ENCODE measurements around the gene PBXIP1. TPM values are rescaled to one million over a fixed set of nuclear protein-coding genes. Genes with fewer than 3 reads are reported as not detected.

Gene PBXIP1
- total and polyA plus RNA-seq, 4 donors = 3.8 to 42.8 (median 20.5) TPM

DNA sequence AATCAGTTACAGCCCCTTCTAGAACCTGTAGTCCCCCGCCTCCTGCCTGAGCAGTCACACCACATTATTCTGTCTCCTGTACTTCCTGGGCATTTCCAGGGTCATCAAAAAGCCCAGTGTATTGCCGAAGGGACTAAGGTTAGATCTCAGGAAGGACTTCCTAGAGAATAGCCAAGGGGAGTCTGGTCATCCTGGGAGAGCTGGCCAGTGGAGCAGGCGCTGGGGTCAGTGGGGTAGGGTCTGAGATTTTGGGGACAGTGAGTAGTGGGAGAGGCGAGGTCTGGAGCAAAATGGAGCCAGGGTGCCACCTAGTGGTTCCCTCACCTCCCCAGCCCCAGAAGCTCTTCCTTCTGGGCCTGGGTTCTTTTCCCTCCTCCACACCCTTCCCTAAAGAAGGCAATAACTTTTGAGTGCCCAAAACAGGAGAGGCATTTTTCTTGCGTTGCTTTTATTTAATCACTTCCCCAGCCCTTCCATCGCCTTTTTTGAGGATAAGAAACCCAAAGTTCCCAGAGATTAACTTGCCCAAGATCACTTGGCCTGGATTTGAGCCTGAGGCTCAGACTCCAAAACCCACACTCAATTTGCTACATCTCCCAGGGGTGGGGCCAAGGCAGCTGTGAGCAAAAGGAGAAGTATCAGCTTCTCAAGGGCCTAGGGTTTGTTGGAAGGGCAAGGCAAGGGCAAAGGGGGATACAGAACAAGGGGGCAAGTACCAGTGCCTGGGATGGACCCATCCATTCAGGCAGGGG, 12.1 kb downstream of the PBXIP1 start:
- no peaks in the 10 kb centered on the region for H3K9me3 ChIP-seq (ENCODE audit: control insufficient read depth in 4 of 4, low read length in 3 of 4)
- TF ChIP-seq GABPA (IDR thresholded peaks at IDR 0.05 in 1 of 2, conservative IDR thresholded peaks at IDR 0.05 in 1 of 2) = no peak
- TF ChIP-seq JUND (IDR thresholded peaks at IDR 0.05) = no peak
- TF ChIP-seq HNF4A (conservative IDR thresholded peaks at IDR 0.05) = no peak
- no peak for TF ChIP-seq FOXA1 (IDR thresholded peaks at IDR 0.05)
- no peak for TF ChIP-seq SP1 (IDR thresholded peaks at IDR 0.05)
- no peak for TF ChIP-seq NR2F2 (IDR thresholded peaks at IDR 0.05)
- peak; percentile 80 to 82 for TF ChIP-seq RAD21 (IDR thresholded peaks at IDR 0.05)
- TF ChIP-seq, protein P1, sequence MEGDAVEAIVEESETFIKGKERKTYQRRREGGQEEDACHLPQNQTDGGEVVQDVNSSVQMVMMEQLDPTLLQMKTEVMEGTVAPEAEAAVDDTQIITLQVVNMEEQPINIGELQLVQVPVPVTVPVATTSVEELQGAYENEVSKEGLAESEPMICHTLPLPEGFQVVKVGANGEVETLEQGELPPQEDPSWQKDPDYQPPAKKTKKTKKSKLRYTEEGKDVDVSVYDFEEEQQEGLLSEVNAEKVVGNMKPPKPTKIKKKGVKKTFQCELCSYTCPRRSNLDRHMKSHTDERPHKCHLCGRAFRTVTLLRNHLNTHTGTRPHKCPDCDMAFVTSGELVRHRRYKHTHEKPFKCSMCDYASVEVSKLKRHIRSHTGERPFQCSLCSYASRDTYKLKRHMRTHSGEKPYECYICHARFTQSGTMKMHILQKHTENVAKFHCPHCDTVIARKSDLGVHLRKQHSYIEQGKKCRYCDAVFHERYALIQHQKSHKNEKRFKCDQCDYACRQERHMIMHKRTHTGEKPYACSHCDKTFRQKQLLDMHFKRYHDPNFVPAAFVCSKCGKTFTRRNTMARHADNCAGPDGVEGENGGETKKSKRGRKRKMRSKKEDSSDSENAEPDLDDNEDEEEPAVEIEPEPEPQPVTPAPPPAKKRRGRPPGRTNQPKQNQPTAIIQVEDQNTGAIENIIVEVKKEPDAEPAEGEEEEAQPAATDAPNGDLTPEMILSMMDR (IDR thresholded peaks at IDR 0.05; ENCODE audit: low read depth, low read length, missing input control) = peak; percentile 67
- TF ChIP-seq RXRA (IDR thresholded peaks at IDR 0.05) = no peak
- TF ChIP-seq MAX (IDR thresholded peaks at IDR 0.05) = no peak
- no peak for TF ChIP-seq FOXA2 (IDR thresholded peaks at IDR 0.05)
- no peak for TF ChIP-seq EGR1 (IDR thresholded peaks at IDR 0.05; ENCODE audit: low read depth in 2 of 2)
- TF ChIP-seq, protein P2, sequence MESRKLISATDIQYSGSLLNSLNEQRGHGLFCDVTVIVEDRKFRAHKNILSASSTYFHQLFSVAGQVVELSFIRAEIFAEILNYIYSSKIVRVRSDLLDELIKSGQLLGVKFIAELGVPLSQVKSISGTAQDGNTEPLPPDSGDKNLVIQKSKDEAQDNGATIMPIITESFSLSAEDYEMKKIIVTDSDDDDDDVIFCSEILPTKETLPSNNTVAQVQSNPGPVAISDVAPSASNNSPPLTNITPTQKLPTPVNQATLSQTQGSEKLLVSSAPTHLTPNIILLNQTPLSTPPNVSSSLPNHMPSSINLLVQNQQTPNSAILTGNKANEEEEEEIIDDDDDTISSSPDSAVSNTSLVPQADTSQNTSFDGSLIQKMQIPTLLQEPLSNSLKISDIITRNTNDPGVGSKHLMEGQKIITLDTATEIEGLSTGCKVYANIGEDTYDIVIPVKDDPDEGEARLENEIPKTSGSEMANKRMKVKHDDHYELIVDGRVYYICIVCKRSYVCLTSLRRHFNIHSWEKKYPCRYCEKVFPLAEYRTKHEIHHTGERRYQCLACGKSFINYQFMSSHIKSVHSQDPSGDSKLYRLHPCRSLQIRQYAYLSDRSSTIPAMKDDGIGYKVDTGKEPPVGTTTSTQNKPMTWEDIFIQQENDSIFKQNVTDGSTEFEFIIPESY (IDR thresholded peaks at IDR 0.05) = no peak
- WGBS = 50% methylated on average over 6 of the region's 6 CpGs
- peak overlapping the region; percentile 51 to 78 for H3K9ac ChIP-seq (ENCODE audit: low read depth in 1 of 2, low read length in 2 of 2)
- H3K4me3 ChIP-seq (ENCODE audit: low read depth in 1 of 3, low read length in 3 of 3) = no peak overlapping the region
- H3K27me3 ChIP-seq (ENCODE audit: control insufficient read depth in 4 of 4, insufficient read depth in 4 of 4, low read length in 3 of 4) = no peaks in the 10 kb centered on the region
- H3K27ac ChIP-seq (ENCODE audit: low read depth in 1 of 2, low read length in 2 of 2) = peak overlapping the region; percentile 60 to 73
- H3K36me3 ChIP-seq (ENCODE audit: control insufficient read depth in 4 of 4, insufficient read depth in 3 of 4, low read depth in 1 of 4, low read length in 3 of 4) = peaks cover 0 to 13% (median 1%) of the 10 kb centered on the region in 4 donors
- DNase-seq (ENCODE audit: low spot score) = peak; percentile 56
- peaks cover 6 to 46% (median 23%) of the 10 kb centered on the region in 4 donors for H3K4me1 ChIP-seq (ENCODE audit: control insufficient read depth in 4 of 4, insufficient read depth in 4 of 4, low read length in 3 of 4)

DNA sequence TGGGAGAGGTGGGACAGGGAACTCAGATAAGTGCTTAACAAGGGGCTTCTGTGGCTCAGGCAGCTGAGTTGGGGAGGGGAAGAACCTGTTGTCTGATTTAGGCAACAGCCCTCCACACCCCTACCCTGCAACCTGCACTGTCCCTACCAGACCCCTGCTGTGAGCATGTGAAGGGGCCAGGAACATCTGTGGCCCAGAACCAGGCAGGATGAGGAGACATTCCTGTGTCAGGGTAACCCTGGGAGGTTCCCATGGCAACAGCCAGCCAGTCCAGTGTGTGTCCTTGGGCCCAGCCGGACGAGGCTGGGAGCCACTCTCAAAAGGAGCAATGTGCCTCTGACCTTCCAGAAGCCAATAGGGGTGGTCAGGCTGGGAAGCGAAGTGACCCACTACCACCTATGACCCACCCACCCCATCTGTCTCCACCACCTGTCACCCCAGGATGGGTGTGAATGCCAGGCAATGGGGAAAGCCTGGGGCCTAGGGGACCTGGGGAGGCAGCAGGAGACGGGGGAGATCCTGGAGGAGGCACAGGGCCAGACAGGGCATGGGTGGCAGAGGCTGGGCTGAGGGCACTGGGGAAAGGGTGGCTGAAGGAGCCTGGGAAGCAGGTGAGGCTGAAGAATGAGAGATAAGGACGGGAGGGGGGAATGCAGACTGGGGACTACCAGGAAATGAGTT, 14.4 kb downstream of the PBXIP1 start:
- Histone ChIP-seq H3K27me3 (ENCODE audit: control insufficient read depth in 4 of 4, insufficient read depth in 4 of 4, low read length in 3 of 4) (no peaks in the 10 kb centered on the region), H3K4me3 (ENCODE audit: low read depth in 1 of 3, low read length in 3 of 3) (no peak overlapping the region), H3K9me3 (ENCODE audit: control insufficient read depth in 4 of 4, low read length in 3 of 4) (no peaks in the 10 kb centered on the region), H3K36me3 (ENCODE audit: control insufficient read depth in 4 of 4, insufficient read depth in 3 of 4, low read depth in 1 of 4, low read length in 3 of 4) (no peaks in the 10 kb centered on the region), H3K9ac (ENCODE audit: low read depth in 1 of 2, low read length in 2 of 2) (no peak overlapping the region), H3K27ac (ENCODE audit: low read depth in 1 of 2, low read length in 2 of 2) (no peak overlapping the region), H3K4me1 (ENCODE audit: control insufficient read depth in 4 of 4, insufficient read depth in 4 of 4, low read length in 3 of 4) (peaks cover 6 to 55% (median 31%) of the 10 kb centered on the region in 4 donors)
- 65% methylated on average over 5 of the region's 5 CpGs for WGBS
- DNase-seq (ENCODE audit: low spot score) = no peak
- TF ChIP-seq GABPA (IDR thresholded peaks at IDR 0.05 in 1 of 2, conservative IDR thresholded peaks at IDR 0.05 in 1 of 2) (no peak), SP1 (IDR thresholded peaks at IDR 0.05) (no peak), REST (IDR thresholded peaks at IDR 0.05) (no peak), RAD21 (IDR thresholded peaks at IDR 0.05) (no peak), FOXA1 (IDR thresholded peaks at IDR 0.05) (no peak)
- TF ChIP-seq, protein P2 (IDR thresholded peaks at IDR 0.05) = no peak
- TF ChIP-seq, protein P1 (IDR thresholded peaks at IDR 0.05; ENCODE audit: low read depth, low read length, missing input control) = no peak

All from liver (tissue), 9 donors.